SU-DHL-6 (cell line): ENCODE measurements around the gene EMP3.

ENCODE experiments used
- H2AFZ ChIP-seq: fragments of 200-600 bp; sonication (generic); 2 replicates; pipeline ENCODE4 v1.6.1; 2014; ENCODE audit warnings: low read depth, mild to moderate bottlenecking, moderate library complexity, mixed read lengths, antibody characterized with exemption, low read length; ENCODE audit not compliant: severe bottlenecking
- H3F3A ChIP-seq: fragments of 200-600 bp; shearing (Covaris generic); 2 replicates; pipeline ENCODE4 v1.6.0; 2016; ENCODE audit warnings: antibody characterized with exemption, mild to moderate bottlenecking; ENCODE audit not compliant: insufficient read depth
- H3K27ac ChIP-seq: fragments of 200-600 bp; sonication (generic); 2 replicates; pipeline ENCODE4 v1.5.1; 2016; ENCODE audit warnings: low read depth, mild to moderate bottlenecking, low read length, moderate library complexity, mixed read lengths
- H3K27me3 ChIP-seq: fragments of 200-600 bp; sonication (generic), shearing (Covaris generic); 2 replicates; pipeline ENCODE4 v1.6.0; 2014; ENCODE audit warnings: mild to moderate bottlenecking, low read length
- H3K36me3 ChIP-seq: fragments of 200-600 bp; sonication (generic); 2 replicates; pipeline ENCODE4 v1.6.1; 2014; ENCODE audit warnings: mild to moderate bottlenecking, low read length, mixed read lengths
- H3K4me2 ChIP-seq: fragments of 300-600, 200-600 bp; shearing (Covaris generic), sonication (generic); 2 replicates; pipeline ENCODE4 v1.6.0; 2014; ENCODE audit warnings: low read length, low read depth, mild to moderate bottlenecking; ENCODE audit not compliant: poor library complexity, severe bottlenecking
- H3K4me3 ChIP-seq: fragments of 200-600 bp; sonication (generic); 2 replicates; pipeline ENCODE4 v1.5.1; 2014; ENCODE audit warnings: antibody characterized with exemption, low read length, mild to moderate bottlenecking, mixed read lengths; ENCODE audit not compliant: insufficient read depth, poor library complexity, severe bottlenecking
- H3K79me2 ChIP-seq: fragments of 200-600 bp; sonication (generic); 2 replicates; pipeline ENCODE4 v1.6.1; 2014; ENCODE audit warnings: mild to moderate bottlenecking, low read length, moderate library complexity; ENCODE audit not compliant: insufficient read depth
- H3K9ac ChIP-seq: fragments of 200-600 bp; sonication (generic); 2 replicates; pipeline ENCODE4 v1.7.0; 2014; ENCODE audit warnings: mild to moderate bottlenecking, low read length
- H3K9me2 ChIP-seq: fragments of 200-600 bp; sonication (generic); replicated peaks from 2 replicates; pipeline ENCODE4 v1.6.1; 2014; ENCODE audit warnings: low read length; ENCODE audit not compliant: insufficient read depth
- H3K9me3 ChIP-seq: fragments of 200-600 bp; sonication (generic); 2 replicates; pipeline ENCODE4 v1.6.1; 2014; ENCODE audit warnings: low read length, mixed read lengths; ENCODE audit not compliant: insufficient read depth
- H4K20me1 ChIP-seq: fragments of 200-600 bp; sonication (generic); 2 replicates; pipeline ENCODE4 v1.6.1; 2014; ENCODE audit warnings: low read depth, mild to moderate bottlenecking, antibody characterized with exemption, low read length, moderate library complexity, mixed read lengths
- CTCF ChIP-seq: fragments of 200-600 bp; sonication (generic); IDR thresholded peaks from one replicate; pipeline ENCODE4 v1.5.1; 2017; ENCODE audit warnings: antibody characterized with exemption, mild to moderate bottlenecking, low read length, moderate library complexity; ENCODE audit not compliant: insufficient read depth, poor library complexity, severe bottlenecking
- EZH2phosphoT487 ChIP-seq: fragments of 200-600 bp; sonication (generic), shearing (Covaris generic); conservative IDR thresholded peaks from 2 replicates; pipeline ENCODE4 v1.6.1; 2018; ENCODE audit warnings: mild to moderate bottlenecking, antibody characterized with exemption, low read length, moderate library complexity, mixed read lengths

Gene EMP3

GRCh38 chr19:48302600-48302959 is 22.8 kb upstream of the EMP3 start:
- no peaks in the 10 kb centered on the region for H3K9me2 ChIP-seq
- no peaks in the 10 kb centered on the region for H3K9me3 ChIP-seq
- no peaks in the 10 kb centered on the region for H3F3A ChIP-seq
- H3K36me3 ChIP-seq: no peaks in the 10 kb centered on the region
- H3K79me2 ChIP-seq: no peaks in the 10 kb centered on the region
- TF ChIP-seq CTCF (no peak), EZH2phosphoT487 (no peak)
- no peak overlapping the region for H3K27ac ChIP-seq
- no peak overlapping the region for H3K9ac ChIP-seq
- no peak overlapping the region for H3K4me3 ChIP-seq
- no peak overlapping the region for H2AFZ ChIP-seq
- no peak overlapping the region for H3K4me2 ChIP-seq
- H3K27me3 ChIP-seq: no peaks in the 10 kb centered on the region
- no peaks in the 10 kb centered on the region for H4K20me1 ChIP-seq

- Histone ChIP-seq H2AFZ (no peak overlapping the region), H3K9me3 (no peaks in the 10 kb centered on the region), H3K27ac (no peak overlapping the region), H3K27me3 (no peaks in the 10 kb centered on the region), H3K4me2 (no peak overlapping the region), H3K9me2 (no peaks in the 10 kb centered on the region), H3K79me2 (no peaks in the 10 kb centered on the region), H3K36me3 (no peaks in the 10 kb centered on the region), H3K9ac (no peak overlapping the region), H3K4me3 (no peak overlapping the region), H3F3A (no peaks in the 10 kb centered on the region), H4K20me1 (no peaks in the 10 kb centered on the region)
- TF ChIP-seq CTCF (no peak), EZH2phosphoT487 (no peak)
Observed at GRCh38 chr19:48303367-48303766, 22.0 kb upstream of the EMP3 start.

GRCh38 chr19:48303866-48304265 is 21.5 kb upstream of the EMP3 start:
- H3K36me3 ChIP-seq: no peaks in the 10 kb centered on the region
- H3K79me2 ChIP-seq: no peaks in the 10 kb centered on the region
- no peaks in the 10 kb centered on the region for H3F3A ChIP-seq
- no peaks in the 10 kb centered on the region for H3K9me2 ChIP-seq
- H3K27me3 ChIP-seq: no peaks in the 10 kb centered on the region
- no peak overlapping the region for H2AFZ ChIP-seq
- H4K20me1 ChIP-seq: no peaks in the 10 kb centered on the region
- no peaks in the 10 kb centered on the region for H3K9me3 ChIP-seq
- no peak overlapping the region for H3K4me2 ChIP-seq
- TF ChIP-seq CTCF (no peak), EZH2phosphoT487 (no peak)
- no peak overlapping the region for H3K9ac ChIP-seq
- H3K4me3 ChIP-seq: no peak overlapping the region
- H3K27ac ChIP-seq: no peak overlapping the region
